ENCODE data around the gene ING4. TPM values are rescaled to one million over a fixed set of nuclear protein-coding genes. Genes with fewer than 3 reads are reported as not detected.

Gene ING4
- total and polyA plus RNA-seq, 2 of the 13 experiments (the other 11 are each of a cell fraction or from before 2014, with no cell fraction given): 14.4 to 32.4 TPM

- TF ChIP-seq CBX2 (IDR thresholded peaks at IDR 0.05; ENCODE audit: low read depth, low read length): no peak
- TF ChIP-seq CBX2 (CRISPR knock-in tag; IDR thresholded peaks at IDR 0.05; ENCODE audit: low read depth): no peak
- TF ChIP-seq E2F1 (CRISPR knock-in tag; IDR thresholded peaks at IDR 0.05): no peak
- TF ChIP-seq MAX (IDR thresholded peaks at IDR 0.05): no peak
- no peak for TF ChIP-seq ZNF557 (CRISPR knock-in tag; IDR thresholded peaks at IDR 0.05)
Measured at GRCh38 chr12:6641131-6641530, 21.8 kb downstream of the ING4 start (continued).

GRCh38 chr12:6640497-6640896 is 22.4 kb downstream of the ING4 start:
- no peak for DNase-seq (ENCODE audit: low spot score)
- ChIA-PET POLR2A (no interaction called here), CTCF (ENCODE audit: low intra/inter-chr PET ratio, low total read pairs) (no interaction called here)
- Histone ChIP-seq H3K9me3 (ENCODE audit: low read length) (no peaks in the 10 kb centered on the region), H3K4me2 (ENCODE audit: low read depth, low read length) (no peak overlapping the region), H3K4me3 (replicated peaks in 1 of 3; ENCODE audit: insufficient read depth in 1 of 3, low read depth in 2 of 3, low read length in 3 of 3) (no peak overlapping the region), H3K27me3 (ENCODE audit: control insufficient read depth in 1 of 2, insufficient read depth in 2 of 2, low read length in 2 of 2) (peaks cover 8 to 37% of the 10 kb centered on the region in 2 experiments), H4K20me1 (ENCODE audit: insufficient read depth, low read length) (no peaks in the 10 kb centered on the region), H3K9ac (ENCODE audit: insufficient read depth, low read depth, low read length) (no peak overlapping the region), H3K27ac (ENCODE audit: extremely low read length, insufficient read depth, low read length) (no peak overlapping the region), H3K4me1 (ENCODE audit: insufficient read depth, low read length) (peaks cover 41% of the 10 kb centered on the region), H2AFZ (ENCODE audit: low read length) (no peak overlapping the region), H3K36me3 (replicated peaks in 1 of 2; ENCODE audit: control insufficient read depth in 1 of 2, insufficient read depth in 2 of 2, low read length in 2 of 2) (no peaks in the 10 kb centered on the region), H3K79me2 (ENCODE audit: insufficient read depth, low read length) (no peaks in the 10 kb centered on the region)
- in situ Hi-C loops (cut with HindIII; ENCODE audit: extremely low pct_ligation_motif_present, low pct_unique_long_range_greater_than_20kb) (no loop called here), intact Hi-C loops (cut with micrococcal nuclease; ENCODE audit: unreplicated experiment) (no loop called here)
- no peak for FAIRE-seq
- no peak for TF ChIP-seq ZNF652 (CRISPR knock-in tag; IDR thresholded peaks at IDR 0.05; ENCODE audit: borderline replicate concordance, low read depth)
- no TSS peak for BruUV-seq (replicated peaks)
- ATAC-seq: no peak
- 43% methylated on average over 4 of the region's 4 CpGs for WGBS (ENCODE audit: low lambda C conversion rate)
